GM12874 (cell line): ENCODE results near the gene SIN3B.

ENCODE experiments used
- CTCF ChIP-seq: IDR thresholded peaks from 2 replicates; pipeline ENCODE4 v1.5.1; 2011; ENCODE audit warnings: low read depth, mild to moderate bottlenecking, control low read depth, low read length, moderate library complexity; ENCODE audit not compliant: insufficient read depth

SIN3B gene

GRCh38 chr19:16878181-16878965 is 49.2 kb downstream of the SIN3B start:
- TF ChIP-seq CTCF, result no peak

GRCh38 chr19:16880884-16881554 is 51.8 kb downstream of the SIN3B start:
- TF ChIP-seq CTCF, result no peak

- no peak for TF ChIP-seq CTCF
Observed at GRCh38 chr19:16882146-16882545, 52.9 kb downstream of the SIN3B start.

DNA sequence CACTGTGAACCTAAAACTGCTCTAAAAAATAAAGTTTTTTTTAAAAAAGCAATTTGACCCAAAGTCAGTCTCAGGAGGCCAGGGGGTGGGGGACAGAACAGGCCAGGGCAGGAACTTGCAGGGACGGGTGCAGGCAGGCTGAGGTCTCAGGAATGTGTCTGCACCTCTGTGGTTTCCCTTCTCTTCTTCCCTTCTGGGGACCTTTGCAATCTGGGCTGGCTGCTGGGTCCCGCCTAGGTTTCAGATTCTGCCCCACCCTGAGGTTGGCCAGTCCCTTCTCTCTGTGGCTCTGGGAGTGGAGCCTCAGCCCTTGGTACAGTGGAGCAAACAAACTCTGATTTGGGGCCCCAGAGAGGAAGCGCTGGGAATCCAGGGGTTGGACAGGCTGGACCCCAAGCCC is 54.3 kb downstream of the SIN3B start:
- TF ChIP-seq CTCF, result no peak

- TF ChIP-seq CTCF, result no peak
Observed at GRCh38 chr19:16885166-16885565, 56.0 kb downstream of the SIN3B start.

DNA sequence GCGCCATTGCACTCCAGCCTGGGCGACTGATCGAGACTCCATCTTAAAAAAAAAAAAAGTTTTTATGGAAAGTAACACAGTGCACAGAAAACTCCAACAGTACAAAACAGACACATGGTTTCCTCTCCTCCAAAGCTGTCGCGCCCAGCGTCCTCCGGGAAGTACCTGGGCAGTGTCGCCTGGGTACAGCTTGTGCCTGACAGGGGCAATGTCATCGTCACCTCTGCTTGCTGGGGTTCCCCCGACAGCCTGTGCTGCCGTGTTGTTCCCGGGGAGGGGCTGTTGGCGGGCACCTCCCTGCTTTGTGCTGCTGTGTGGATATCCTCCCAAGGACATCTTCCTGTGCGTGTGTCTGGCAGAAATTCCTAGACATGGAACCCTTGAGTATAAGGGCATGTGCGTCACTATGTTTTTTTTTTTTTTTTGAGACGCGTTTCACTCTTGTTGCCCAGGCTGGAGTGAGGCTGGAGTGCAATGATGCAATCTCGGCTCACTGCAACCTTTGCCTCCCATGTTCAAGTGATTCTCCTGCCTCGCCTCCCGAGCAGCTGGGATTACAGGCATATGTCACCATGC is 57.2 kb downstream of the SIN3B start:
- no peak for TF ChIP-seq CTCF
